Keratinocyte (primary cell): ENCODE measurements around the gene PSG4.

Experiments used
- EZH2 ChIP-seq: IDR thresholded peaks from one replicate; pipeline ENCODE4 v1.6.1; 2012; ENCODE audit warnings: inconsistent platforms, mild to moderate bottlenecking, low read length, moderate library complexity
- TF ChIP-seq, protein P1 (sequence below), 3 experiments: IDR thresholded peaks in 1 of 3; conservative IDR thresholded peaks in 1 of 3; optimal IDR thresholded peaks in 1 of 3; 2 replicates in 2 of 3; 3 replicates in 1 of 3; pipeline versions ENCODE3 to v1.5.1; 2011; ENCODE audit warnings: low read length in 3 of 3, mild to moderate bottlenecking in 3 of 3, moderate library complexity in 2 of 3, control low read depth in 1 of 3, inconsistent platforms in 1 of 3; ENCODE audit not compliant: insufficient read depth in 2 of 3; ENCODE audit errors: extremely low read depth in 1 of 3

DNA sequence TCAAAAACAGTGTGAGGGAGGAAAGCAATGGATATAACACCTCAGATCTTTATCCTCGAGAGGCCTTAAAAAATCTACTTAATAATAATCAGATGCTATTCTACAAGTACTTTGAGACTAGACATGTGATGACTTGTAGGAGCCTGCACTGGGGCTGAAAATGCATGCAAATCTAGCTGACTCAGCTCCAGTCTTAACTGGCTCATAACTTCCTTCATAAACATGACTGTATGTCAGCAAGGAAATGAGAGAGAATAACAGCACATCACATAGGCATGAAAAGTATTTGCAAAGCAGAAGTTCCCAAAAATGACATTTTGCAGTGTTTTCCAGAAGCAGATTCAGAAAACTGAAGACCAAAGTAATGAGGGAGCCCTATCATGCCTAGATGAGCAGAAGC, 57.2 kb downstream of the PSG4 start:
- TF ChIP-seq, protein P1, sequence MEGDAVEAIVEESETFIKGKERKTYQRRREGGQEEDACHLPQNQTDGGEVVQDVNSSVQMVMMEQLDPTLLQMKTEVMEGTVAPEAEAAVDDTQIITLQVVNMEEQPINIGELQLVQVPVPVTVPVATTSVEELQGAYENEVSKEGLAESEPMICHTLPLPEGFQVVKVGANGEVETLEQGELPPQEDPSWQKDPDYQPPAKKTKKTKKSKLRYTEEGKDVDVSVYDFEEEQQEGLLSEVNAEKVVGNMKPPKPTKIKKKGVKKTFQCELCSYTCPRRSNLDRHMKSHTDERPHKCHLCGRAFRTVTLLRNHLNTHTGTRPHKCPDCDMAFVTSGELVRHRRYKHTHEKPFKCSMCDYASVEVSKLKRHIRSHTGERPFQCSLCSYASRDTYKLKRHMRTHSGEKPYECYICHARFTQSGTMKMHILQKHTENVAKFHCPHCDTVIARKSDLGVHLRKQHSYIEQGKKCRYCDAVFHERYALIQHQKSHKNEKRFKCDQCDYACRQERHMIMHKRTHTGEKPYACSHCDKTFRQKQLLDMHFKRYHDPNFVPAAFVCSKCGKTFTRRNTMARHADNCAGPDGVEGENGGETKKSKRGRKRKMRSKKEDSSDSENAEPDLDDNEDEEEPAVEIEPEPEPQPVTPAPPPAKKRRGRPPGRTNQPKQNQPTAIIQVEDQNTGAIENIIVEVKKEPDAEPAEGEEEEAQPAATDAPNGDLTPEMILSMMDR (optimal IDR thresholded peaks at IDR 0.05 in 1 of 3, IDR thresholded peaks at IDR 0.05 in 1 of 3, conservative IDR thresholded peaks at IDR 0.05 in 1 of 3; ENCODE audit: extremely low read depth in 1 of 3, insufficient read depth in 2 of 3, low read length in 3 of 3): no peak
- no peak for TF ChIP-seq EZH2
